Stimulated activated CD4-positive, alpha-beta T cell treated with anti-CD3 and anti-CD28 coated beads, Interleukin-12 subunit alpha, Interleukin-12 subunit beta, amount 100 ng/mL, for 24 hours (primary cell): ENCODE data around the gene PCBP1.
"Not testable (repeated sequence)": the region's sequence is repeated elsewhere in the genome, so short reads cannot be mapped to it uniquely, and the experiment has no call there.

ENCODE experiments used
- DNase-seq, 2 experiments: peaks; one replicate each; pipeline ENCODE4 v3.0.0-alpha.2; 2020; ENCODE audit warnings: low read depth in 2 of 2

Gene PCBP1

DNA sequence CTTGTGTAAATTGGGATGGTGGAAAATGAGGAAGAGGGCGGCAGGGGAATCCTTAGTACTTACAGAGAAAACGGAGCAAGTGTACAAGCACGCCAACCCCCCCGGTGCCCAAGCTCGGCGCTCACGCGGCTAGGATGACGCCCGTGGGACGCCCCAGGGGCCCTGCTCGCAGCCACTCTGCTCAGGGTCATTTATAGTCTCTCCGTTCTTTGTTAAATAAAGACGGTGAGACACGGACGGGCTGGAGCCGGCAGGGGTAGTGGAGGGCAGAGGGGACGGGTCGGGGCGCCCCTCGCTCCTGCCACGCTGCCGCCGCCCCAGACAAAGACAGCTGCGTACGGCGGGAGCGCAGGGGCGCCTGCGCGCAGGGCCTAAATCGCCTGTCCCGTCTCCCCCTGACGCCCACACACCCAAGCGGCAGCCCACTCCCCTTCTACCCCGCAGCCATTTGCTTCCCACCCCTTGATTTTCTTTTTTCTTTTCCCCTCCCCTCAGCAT is 37.8 kb downstream of the PCBP1 start:
- peak; percentile 43 to 46 for DNase-seq

DNA sequence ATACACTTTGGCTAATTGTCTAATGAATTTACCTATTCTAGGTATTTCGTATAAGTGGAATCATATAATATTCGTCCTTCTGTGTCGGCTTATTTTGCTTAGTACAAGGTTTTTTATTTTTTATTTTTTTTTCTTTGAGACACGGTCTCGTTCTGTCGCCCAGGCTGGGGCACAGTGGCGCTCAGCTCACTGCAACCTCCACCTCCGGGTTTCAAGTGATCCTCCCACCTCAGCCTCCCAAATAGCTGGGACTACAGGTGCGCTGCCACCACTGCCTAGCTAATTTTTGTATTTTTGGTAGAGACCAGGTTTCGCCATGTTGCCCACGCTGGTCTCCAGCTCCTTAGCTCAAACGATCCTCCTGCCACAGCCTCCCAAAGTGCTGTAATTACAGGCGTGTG is 38.2 kb downstream of the PCBP1 start:
- no peak for DNase-seq

DNA sequence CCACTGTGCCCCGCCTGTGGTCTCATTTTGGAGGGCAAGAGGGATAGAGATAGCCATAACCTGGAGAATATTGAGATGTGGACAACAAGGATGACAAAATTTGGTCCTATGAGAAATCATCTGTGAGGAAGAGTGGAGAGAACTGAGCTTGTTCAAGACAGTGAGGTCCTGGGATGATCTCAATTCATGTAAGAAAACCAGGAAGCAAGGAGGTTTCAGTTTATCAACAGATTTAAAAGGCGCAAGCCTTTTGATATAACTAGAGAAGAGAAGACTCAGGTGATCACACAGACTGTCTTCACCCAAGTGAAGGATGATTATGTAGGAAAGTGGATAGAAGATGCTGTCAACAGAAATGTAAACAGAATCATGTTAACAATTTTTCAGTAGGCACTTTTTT is 39.1 kb downstream of the PCBP1 start:
- no peak for DNase-seq

DNA sequence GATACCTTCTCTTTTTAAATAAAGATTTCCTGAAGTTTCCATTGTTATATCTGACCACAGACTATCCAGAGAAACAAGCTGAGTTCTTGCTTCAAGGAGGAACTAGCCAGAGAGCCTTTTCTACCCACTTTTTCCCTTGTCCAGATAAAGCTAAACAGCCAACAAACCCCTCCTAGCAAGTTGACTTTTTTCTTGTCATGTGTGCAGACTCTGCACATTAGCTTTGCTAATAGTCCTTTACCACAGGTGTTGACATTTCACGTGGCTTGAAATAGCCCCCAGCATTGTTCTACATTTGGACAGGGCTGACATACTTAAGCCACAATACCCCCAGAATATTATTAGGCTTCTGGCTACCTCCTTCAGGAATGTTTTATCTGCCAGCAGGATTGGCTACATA is 40.7 kb downstream of the PCBP1 start:
- no peak for DNase-seq

DNA sequence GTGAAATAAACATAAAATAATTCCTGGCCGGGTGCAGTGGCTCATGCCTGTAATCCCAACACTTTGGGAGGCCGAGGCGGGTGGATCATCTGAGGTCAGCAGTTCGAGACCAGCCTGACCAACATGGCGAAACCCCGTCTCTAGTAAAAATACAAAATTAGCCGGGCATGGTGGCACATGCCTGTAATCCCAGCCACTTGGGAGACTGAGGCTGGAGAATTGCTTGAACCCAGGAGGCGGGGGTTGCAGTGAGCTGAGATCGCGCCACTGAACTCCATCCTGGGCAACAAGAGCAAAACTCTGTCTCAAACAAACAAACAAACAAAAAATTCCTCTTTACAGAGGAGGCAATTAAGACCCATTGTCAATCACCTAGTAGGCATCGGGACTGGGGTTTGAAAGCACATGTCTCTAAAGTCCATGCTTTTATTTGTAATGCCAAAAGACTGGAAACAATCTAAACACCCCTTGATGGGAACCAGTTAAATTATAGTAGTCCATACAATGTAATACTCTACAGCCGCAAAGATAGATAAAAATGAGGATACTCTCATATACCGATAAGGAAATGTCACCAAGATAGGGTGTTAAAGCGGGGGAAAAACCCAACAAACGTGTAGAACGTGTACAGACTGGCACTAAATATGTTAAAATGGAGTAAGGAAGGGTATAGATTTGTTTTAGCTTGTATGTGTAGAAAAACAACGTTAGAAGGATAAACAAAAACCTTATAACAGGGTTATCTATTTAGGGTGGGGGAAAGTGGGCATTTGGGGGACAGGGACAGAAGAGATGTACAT is 44.3 kb downstream of the PCBP1 start:
- DNase-seq = not testable (repeated sequence)

DNA sequence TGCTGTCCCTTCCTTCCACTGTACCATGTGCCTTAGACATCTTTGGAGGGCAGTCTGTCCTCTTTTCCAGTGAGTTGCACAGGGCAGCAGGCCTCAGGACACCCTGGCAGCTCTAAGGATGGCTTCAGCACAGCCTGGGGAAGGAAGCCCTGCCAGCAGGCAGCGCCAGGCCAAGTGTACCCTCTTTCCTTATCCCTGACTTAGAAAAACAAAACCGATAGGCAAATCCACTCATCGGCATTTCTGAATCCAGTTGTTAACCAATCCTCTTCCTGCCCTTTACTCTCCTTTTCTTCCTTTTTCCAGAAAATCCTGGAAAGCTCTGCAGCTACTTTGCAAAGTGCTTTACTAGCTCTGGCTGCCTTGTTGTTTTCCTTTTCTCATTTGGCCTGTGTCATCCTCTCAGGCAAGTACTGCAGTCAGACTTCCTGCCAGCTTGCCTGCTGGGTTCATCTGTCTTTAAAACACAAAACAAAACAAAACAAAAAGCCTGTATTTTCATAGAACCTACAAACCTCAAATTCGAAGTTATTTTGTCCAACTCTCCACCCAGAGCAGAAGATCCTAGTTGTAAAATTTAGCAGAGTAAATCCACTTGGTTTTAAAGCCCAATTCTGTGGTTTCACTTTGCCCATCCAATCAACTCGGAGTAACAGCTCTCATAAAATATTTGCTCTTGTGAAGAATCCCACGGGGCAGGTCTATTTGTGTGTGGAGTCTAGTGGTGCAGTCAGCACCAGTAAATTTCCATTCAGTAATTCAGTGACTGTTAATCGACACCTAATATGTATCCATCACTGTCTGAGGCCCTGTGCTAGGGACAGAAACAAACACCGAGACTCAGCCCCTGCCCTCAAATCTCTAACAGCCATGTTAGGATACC is 45.2 kb downstream of the PCBP1 start:
- no peak for DNase-seq

DNA sequence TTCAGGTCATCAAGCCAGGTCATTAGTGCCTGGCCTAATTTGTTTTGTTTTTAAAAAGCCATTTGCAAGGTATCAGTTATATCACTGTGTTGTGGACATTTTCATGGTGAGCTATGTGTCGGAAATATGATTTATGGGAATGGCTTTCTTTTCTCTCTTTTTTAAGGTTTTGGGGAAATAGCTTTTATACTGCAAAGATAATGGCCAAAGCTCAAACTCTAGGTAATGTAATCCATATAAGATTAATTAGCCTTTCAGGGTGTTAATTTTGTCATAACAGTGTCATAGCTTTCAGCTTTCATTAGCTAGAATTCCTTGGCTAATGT is 45.8 kb downstream of the PCBP1 start:
- no peak for DNase-seq

DNA sequence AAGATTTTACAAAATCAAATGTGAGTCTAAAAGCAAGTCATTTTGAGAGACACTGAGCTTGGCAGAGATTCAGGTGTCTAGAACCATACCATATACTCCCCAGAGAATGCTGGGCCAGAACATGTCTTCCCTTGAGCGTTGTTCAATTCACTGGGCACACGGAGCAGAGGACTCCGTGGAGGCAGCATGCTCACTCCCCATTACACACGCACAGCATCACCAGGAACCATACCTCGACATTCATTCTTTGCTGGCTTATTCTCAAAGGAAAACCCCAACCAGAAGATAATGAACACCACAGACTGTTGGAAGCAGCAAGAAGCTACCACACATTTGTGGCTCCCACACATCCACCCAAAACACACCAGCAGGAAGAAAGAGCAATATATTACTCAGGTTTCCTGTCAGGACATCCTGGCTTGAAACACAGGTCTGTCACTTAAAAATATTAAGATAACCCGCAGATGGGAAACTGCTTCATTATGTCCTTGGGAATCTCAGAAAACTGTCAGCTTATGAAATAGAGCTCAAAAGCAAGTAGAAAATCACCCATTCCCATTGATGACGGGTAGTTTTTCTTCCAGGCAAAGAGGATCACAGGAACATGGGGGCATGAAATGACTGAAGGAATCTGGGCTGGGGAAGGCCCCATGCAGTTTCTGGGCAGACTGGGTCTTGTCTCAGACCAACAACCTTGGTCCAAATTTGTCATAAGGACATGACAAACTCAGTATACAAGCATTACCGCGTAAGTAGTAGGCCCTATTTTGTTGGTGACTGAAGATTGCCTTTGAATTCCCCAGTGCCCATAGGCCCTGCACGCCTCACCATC is 46.4 kb downstream of the PCBP1 start:
- DNase-seq = no peak

DNA sequence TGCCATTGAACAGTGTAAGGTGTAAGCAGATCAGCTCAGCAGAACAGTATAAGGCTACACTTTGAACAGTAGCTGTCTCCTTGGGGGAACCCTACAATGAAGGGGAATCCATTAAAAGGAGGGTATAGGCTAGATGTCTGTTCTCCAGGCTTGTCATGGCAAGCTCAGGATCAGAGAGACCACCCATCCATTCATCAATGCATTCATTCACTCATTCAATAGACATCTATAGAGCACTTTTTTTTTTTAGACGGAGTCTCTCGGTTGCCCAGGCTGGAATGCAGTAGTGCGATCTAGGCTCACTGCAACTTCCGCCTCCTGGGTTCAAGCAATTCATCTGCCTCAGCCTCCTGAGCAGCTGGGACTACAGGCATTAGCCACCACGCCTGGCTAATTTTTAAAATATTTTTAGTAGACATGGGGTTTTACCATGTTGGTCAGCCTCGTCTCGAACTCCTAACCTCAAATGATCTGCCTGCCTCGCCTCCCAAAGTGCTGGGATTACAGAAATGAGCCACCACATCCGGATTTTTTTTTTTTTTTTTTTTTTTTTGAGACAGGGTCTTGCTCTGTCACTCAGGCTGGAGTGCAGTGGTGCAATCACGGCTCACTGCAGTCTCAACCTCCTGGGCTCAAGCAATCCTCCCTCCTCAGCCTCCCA is 47.2 kb downstream of the PCBP1 start:
- not testable (repeated sequence) for DNase-seq
